Activated CD4-positive, CD25-positive, alpha-beta regulatory T cell treated with anti-CD3 and anti-CD28 coated beads, Interleukin-2, amount 50 U/mL, for 16 hours (primary cell): ENCODE measurements around the gene CHST11.
"Not testable (repeated sequence)": the region's sequence is repeated elsewhere in the genome, so short reads cannot be mapped to it uniquely, and the experiment has no call there.

ENCODE experiments used
- DNase-seq: peaks from one replicate; pipeline ENCODE4 v3.0.0-alpha.2; 2020; ENCODE audit warnings: low read depth, low spot score

The CHST11 gene

GRCh38 chr12:104737791-104738301 is 281.1 kb downstream of the CHST11 start:
- no peak for DNase-seq

- DNase-seq, result no peak
Measured at GRCh38 chr12:104738331-104738730, 281.6 kb downstream of the CHST11 start.

GRCh38 chr12:104738776-104739642 is 282.3 kb downstream of the CHST11 start:
- no peak for DNase-seq

- no peak for DNase-seq
Measured at GRCh38 chr12:104740668-104741067, 283.9 kb downstream of the CHST11 start.

- no peak for DNase-seq
Measured at GRCh38 chr12:104741077-104741476, 284.3 kb downstream of the CHST11 start.

- DNase-seq, result no peak
Measured at GRCh38 chr12:104741497-104742367, 285.0 kb downstream of the CHST11 start.

GRCh38 chr12:104742551-104743201 is 285.9 kb downstream of the CHST11 start:
- no peak for DNase-seq

GRCh38 chr12:104743202-104743580 is 286.4 kb downstream of the CHST11 start:
- no peak for DNase-seq

- DNase-seq, result not testable (repeated sequence)
Measured at GRCh38 chr12:104743753-104744548, 287.2 kb downstream of the CHST11 start.

GRCh38 chr12:104746467-104747088 is 289.8 kb downstream of the CHST11 start:
- no peak for DNase-seq

GRCh38 chr12:104747330-104747729 is 290.6 kb downstream of the CHST11 start:
- no peak for DNase-seq

- DNase-seq, result no peak
Measured at GRCh38 chr12:104747955-104748354, 291.2 kb downstream of the CHST11 start.

- no peak for DNase-seq
Measured at GRCh38 chr12:104748356-104748755, 291.6 kb downstream of the CHST11 start.

- DNase-seq, result no peak
Measured at GRCh38 chr12:104748790-104749189, 292.0 kb downstream of the CHST11 start.

- DNase-seq, result no peak
Measured at GRCh38 chr12:104749545-104749944, 292.8 kb downstream of the CHST11 start.

- no peak for DNase-seq
Measured at GRCh38 chr12:104750061-104750460, 293.3 kb downstream of the CHST11 start.

GRCh38 chr12:104751120-104751519 is 294.4 kb downstream of the CHST11 start:
- no peak for DNase-seq

GRCh38 chr12:104751594-104751993 is 294.8 kb downstream of the CHST11 start:
- no peak for DNase-seq

GRCh38 chr12:104752016-104752415 is 295.3 kb downstream of the CHST11 start:
- no peak for DNase-seq

- no peak for DNase-seq
Measured at GRCh38 chr12:104752881-104753280, 296.1 kb downstream of the CHST11 start.

GRCh38 chr12:104756901-104757300 is 300.2 kb downstream of the CHST11 start:
- DNase-seq, result no peak
